ENCODE measurements around the gene SEC31B.

GRCh38 chr10:100481462-100482081, 38.1 kb downstream of the SEC31B start:
- TF ChIP-seq CTCF (optimal IDR thresholded peaks at IDR 0.05 in 1 of 3, IDR thresholded peaks at IDR 0.05 in 1 of 3, conservative IDR thresholded peaks at IDR 0.05 in 1 of 3; ENCODE audit: extremely low read depth in 1 of 3, insufficient read depth in 2 of 3, low read length in 3 of 3) (peak in 1 of 3 experiments; percentile 12), EZH2 (IDR thresholded peaks at IDR 0.05; ENCODE audit: low read length) (no peak)
